C1 segment of cervical spinal cord (tissue), 14 donors: ENCODE measurements around the gene GPAM.
"Not testable (repeated sequence)": the region's sequence is repeated elsewhere in the genome, so short reads cannot be mapped to it uniquely, and the experiment has no call there.

Experiments used
- DNase-seq, 14 donors: peaks; one replicate each; lab custom pipeline; 2025; lab: John Stamatoyannopoulos, UW

GPAM gene

DNA sequence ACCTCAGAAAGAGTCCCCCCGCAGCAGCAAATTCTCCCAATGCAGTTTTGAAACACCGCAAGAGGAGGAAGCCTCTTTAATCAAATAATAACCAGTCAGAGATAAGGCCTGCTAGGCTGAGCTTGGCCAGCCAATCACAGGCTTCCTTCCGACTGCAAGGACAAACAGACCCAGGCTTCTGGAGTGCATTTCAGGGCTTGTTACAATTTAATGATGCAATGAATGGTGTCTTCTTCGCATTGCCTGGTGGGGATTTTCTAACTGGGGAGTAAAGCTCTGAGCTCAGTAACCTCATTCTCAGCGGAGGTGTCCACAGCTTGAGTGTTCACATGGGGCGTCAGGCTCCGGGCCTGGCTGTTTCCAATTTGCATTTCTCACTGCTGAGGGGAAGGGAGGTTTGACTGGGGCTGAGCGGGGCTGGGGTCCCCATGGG, 31.8 kb upstream of the GPAM start:
- no peak for DNase-seq

GRCh38 chr10:112214298-112214926, 30.8 kb upstream of the GPAM start:
- DNase-seq: no peak

GRCh38 chr10:112213836-112214235, 30.3 kb upstream of the GPAM start:
- DNase-seq: no peak

DNA sequence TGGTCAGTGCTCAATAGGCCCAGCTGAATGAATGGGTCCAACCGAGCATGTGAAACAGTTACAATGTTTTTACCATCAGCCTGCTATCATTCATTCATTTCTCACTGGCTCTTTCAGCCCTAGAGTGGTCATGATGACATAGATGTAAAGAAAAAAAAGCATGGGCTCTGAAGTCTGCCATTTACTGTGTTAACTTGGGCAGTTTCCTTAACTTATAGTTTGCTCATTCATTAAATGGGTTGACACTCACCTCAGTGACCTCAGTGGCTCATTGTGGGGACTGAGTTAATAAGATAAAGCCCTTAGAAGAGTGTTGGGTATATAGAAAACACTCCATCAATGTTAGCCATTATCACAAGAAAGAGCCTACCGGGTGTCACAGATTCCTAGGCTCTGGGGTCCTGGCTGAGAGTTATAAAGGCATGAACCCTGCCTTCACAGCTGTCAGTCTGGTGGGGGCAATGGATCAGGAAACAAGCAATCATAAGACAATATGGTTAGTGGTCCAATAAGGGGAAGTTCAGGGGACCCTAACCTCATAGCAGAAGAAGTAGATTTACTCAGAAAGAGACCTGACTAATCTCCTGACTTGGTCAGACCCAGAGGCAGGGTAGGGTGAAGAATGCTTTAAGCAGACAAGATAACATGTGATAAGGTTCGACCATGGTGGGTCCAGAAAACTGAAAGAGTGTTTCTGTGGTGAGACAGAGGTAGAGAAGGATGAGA, 29.7 kb upstream of the GPAM start:
- no peak for DNase-seq

DNA sequence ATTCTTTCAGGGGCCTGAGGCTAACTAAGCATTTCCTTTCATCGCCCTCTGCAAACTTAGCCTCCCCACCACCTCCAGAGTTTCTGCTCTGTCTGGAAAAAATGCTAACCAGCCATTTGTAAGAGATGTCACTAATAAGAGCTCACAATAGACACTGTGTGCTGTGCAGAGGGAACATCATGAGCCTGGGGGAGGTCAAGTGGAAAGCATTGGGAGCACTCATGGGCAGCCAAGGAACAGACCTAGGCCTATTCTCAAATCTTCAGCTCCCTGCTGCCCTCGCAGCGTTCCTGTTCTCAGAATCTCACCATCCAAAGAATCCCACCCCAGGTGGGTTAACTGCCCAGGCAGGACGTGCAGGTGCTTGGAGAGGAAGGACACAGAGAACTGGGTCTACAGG, 27.1 kb upstream of the GPAM start:
- DNase-seq: peak in 2 of 14 donors; percentile 10 to 28

DNA sequence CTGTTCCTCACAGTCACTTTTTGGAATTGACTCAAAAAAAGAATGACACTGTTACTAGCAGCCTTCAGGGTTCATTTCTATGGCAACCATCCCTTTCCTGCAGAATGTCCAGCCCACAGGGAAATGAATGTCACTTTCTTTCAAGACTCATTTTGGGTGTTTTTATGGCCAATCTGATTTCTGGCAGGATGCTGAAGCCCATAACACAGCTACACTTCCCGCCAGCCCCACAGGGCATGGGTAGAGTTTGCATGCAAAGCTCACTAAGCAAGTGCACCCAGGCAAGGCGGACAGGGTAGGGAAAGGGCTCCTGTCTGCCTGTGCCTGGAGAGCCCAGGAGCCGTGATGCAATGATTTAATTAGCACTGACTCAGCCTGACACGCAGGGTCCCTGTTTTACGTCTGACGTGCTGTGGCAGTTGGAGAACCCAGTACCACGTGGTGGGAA, 26.1 kb upstream of the GPAM start:
- DNase-seq: peak in 4 of 14 donors; percentile 10 to 69 (median 22)

- no peak for DNase-seq
Observed at GRCh38 chr10:112208997-112209396, 25.4 kb upstream of the GPAM start.

DNA sequence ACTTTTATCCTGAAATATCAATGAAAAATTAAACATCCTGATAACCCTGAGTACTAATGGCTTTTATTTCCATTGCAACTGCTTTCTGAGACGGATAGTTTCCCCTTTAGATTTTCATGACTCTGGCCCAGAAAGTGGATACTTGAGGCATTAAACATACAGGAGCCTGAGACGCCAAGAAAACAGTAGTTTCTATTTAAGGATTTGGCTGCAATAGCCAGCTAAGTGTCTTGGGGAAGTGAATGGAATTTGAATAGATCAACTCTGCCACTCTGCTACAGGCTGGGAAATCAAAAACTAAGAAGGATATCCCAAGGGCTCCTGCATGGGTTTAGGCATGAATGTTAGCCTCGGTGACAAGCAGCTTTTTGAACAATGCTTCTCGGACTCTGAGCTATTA, 24.7 kb upstream of the GPAM start:
- no peak for DNase-seq

DNA sequence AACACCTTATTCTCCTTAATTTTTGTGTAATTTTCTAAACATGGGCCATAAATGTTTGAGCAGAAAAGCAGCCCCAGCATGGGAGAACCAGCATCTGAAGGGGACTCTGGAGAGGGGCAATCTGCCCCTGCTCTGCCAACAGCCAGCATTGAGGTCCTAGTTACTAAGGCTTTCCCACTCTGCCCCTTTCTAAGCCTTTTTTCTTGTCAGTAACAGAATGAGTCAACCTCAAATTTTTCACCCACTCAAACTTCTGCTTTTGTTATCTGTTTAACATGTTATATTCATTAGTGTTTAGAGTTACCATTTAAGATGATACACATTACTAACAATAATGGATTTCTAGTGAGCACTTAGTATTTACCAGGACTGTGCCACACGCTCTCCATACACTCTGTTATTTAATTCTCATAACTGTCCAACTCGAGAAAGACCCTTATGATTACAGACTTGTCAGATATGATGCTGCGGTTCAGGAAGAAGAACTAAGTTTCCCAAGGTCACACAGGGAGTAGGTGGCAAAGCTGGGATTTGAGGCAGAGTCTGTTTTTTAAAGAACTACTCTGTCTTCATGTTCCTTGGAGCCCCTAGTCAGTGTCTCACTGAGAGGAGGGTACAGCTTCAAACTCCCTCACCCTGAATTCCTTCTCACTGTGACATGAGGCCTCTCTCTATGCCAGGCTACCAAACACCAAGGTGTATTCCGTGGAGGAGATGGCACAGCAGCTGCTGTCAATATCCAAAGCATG, 19.9 kb upstream of the GPAM start:
- DNase-seq: no peak

DNA sequence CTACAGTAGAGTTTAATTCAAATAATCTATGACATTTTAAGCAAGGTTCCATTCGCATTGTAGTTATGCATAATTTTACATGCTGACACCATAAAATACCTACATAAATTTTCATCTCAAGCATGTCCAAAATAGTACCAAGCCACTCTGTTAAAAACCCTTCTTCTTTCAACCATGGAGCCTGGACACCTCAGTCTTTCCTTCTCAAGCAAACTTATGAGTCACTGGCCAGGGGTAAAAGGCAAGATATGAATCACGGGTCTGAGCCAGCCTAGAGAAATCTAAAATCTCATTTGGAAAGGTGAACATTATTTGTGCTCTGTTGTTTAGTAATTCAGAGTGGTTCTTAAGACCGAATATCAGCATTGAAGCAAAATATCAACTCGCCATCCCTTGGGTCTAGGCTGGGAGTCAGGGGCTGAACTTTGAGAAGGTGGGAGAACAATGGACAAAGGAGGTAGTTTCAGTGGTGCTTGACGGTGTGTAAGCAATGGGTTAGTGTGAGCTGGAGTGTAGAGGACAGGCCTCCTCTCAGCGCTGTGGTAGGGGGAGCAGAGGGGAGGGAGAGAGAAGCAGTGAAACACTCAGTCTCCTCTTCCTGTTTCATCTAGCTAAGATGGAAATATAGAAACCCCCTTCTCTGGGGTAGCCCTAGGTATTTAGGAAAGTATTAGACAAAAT, 19.1 kb upstream of the GPAM start:
- no peak for DNase-seq

DNA sequence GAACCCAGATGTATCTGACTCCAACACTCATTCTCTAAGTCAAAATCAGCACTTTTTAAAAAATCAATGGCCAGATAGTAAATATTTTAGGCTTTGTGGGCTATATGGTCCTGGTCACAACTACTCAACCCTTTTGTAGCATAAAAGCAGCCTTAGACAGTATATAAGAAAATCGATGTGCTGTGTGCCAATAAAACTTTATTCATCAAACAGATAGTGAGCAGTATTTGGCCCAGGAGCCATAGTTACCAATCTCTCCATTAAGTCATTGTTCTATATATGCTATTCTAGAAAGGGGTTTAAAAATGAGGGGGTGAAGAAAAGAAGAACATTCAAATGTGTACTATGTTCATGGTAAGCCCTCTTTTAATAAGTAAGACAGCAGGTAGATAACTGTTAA, 18.5 kb upstream of the GPAM start:
- no peak for DNase-seq

- no peak for DNase-seq
Observed at GRCh38 chr10:112201334-112201733, 17.8 kb upstream of the GPAM start.

- DNase-seq: not testable (repeated sequence)
Observed at GRCh38 chr10:112200259-112200658, 16.7 kb upstream of the GPAM start.

- not testable (repeated sequence) for DNase-seq
Observed at GRCh38 chr10:112197662-112198061, 14.1 kb upstream of the GPAM start.

- no peak for DNase-seq
Observed at GRCh38 chr10:112195224-112195623, 11.7 kb upstream of the GPAM start.

DNA sequence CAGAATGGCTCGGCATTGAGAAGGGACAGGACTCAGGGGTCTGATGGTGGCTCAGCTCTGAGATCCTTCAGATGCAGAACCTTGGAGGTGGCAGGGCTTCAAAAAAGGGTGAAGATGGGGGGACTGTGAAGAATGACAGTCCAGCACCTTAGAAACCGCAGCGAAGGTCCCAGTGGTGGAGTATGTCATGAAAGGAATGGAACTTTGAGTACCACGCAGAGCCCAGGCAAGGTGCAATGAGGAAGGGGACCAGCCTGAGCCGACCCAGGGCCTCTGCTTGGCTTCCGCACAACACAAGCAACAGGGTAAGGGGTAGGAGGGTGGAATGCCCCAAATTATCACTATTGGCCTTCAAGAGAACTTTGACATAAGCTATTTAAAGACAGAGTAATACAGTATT, 8.2 kb upstream of the GPAM start:
- DNase-seq: no peak

GRCh38 chr10:112191041-112191590, 7.6 kb upstream of the GPAM start:
- no peak for DNase-seq

DNA sequence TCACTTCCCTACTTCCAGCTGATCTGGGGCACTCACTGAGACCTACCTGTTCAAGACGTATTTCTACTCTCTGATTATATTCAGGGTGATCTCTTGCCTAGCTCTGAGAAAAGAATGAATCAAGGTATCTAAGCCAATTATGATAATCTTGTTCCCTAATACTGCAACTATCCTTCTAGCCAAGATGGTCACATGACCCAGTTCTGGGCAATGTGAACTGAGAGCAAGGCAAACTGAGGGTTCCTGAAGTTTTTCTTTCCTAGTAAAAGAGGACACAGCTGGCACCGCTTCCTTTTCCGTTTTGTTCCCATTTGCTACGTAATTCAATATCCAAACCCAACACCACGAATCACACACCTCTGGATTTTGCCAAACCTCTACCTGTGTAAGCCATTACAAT, 5.9 kb upstream of the GPAM start:
- peak in 2 of 14 donors; percentile 4 to 10 for DNase-seq

DNA sequence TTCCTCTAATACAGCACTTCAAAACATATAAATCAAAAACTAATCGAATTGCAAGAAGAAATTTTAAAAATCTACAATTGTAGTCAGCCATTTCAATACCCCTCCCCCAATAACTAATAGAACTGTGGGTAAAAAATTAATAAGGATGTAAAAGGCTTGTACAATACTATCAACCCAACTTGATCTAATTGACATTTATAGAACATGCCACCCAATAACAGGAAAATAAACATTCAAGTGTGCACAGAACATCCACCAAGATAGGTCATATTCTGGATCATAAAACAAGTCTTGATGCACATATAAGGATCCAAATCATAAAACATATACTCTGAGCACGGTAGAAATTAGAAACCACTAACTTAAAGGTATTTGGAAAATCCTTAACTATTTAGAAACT, 4.0 kb upstream of the GPAM start:
- no peak for DNase-seq

DNA sequence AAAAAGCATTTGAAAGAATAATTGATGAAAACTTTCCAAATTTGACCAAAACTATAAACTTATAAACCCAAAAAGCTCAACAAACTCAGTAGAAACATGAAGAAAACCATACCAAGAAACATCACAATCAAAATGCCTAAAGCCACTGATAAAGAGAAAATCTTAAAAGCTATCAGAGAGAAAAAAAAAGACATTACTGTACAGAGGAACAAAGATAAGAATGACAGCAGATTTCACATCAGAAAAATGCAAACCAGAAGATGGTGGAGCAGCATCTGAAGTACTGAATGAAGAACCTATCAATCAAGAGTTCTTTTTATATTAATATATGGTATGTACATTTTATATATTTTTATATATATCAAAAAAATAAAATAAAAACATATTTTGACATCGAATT, 2.4 kb upstream of the GPAM start:
- DNase-seq: no peak

DNA sequence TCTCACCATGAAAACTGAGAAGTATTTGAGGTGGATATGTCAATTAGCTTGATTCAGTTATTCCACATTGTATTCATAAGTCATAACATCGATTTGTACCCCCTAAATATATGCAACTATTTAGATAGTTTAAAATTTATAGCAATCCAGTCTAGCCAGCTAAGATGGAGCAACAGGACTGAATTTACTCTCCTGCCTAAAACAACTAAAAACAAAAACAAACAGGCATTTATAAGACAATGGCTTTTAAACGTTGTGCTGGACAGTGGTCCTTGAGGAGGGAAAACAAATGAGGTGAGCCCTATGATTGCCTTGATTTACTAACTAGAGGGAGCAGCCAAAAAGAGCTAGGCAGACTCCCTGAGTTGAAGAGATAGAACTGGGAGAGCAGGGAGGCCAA, 814 bp upstream of the GPAM start:
- no peak for DNase-seq

- DNase-seq: no peak
Observed at GRCh38 chr10:112184052-112184371, 447 bp upstream of the GPAM start.
